GM18517 (cell line): ENCODE measurements around the gene CSKMT.

Source experiments
- ATAC-seq: cut with Tn5 transposase; IDR thresholded peaks from one replicate; pipeline ENCODE4 v1.9.1; 2021; ENCODE audit warnings: mild to moderate bottlenecking, moderate library complexity; ENCODE audit not compliant: unreplicated experiment

CSKMT gene

GRCh38 chr11:62715150-62716130 lies 50.3 kb downstream of the CSKMT start:
- no peak for ATAC-seq

DNA sequence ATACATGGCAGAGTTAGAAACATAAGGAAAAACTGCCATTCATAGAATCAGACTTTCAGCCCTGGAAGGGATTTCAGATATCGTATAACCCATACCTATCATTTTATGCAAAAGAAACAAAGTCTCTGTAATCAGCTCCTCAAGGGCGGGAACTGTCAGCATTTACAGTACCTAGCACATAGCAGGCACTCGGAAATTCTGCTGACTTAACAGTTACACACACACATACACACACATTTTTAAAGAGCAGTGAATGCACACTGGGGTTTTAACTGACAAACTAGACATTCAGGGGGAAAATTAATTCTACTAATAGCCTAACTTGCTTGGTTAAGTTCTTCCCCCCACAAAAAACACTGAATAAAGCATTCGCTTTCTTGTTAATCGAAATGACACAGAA lies 51.1 kb downstream of the CSKMT start:
- ATAC-seq: no peak

DNA sequence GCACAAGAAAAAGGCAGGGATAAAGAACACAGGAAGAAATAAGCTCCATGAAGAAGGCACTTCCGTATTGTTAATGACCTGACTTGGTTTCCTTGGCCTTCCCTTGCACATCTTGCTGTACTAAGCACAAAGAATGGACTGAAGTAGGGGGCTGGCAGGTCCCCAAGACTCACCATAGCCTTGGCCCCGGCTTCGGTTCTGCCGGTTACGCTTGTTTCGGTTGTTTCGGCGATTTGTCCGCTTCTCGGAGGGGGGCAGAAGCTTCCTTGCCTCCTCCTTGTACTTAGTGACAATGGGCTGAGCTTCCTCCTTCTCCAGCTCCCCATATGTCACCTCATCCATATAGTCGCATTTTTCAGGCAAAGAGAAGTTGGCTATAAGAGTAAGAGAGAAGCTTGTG lies 51.7 kb downstream of the CSKMT start:
- no peak for ATAC-seq
